H54 (cell line): Measurements from ENCODE around the gene NOPCHAP1.

Experiments
- DNase-seq: peaks from one replicate; pipeline ENCODE4 v3.0.0; 2011; ENCODE audit warnings: low spot score, mixed read lengths; ENCODE audit not compliant: insufficient read length
- FAIRE-seq: peaks from 3 replicates; lab custom pipeline; 2011; peaks lifted over from hg19 to GRCh38; lab: Jason Lieb, UNC
- POLR2A ChIP-seq: IDR thresholded peaks from 2 replicates; pipeline ENCODE4 v1.6.1; 2011; ENCODE audit warnings: low read depth, mild to moderate bottlenecking, low read length

The NOPCHAP1 gene

GRCh38 chr12:105020241-105020962 is 34.3 kb downstream of the NOPCHAP1 start:
- DNase-seq: no peak
- FAIRE-seq: no peak
- TF ChIP-seq POLR2A: no peak

- no peak for FAIRE-seq
- TF ChIP-seq POLR2A: no peak
- DNase-seq: no peak
Observed at GRCh38 chr12:105024928-105025327, 38.8 kb downstream of the NOPCHAP1 start.

GRCh38 chr12:105025890-105026289 is 39.8 kb downstream of the NOPCHAP1 start:
- no peak for DNase-seq
- peak; percentile 61 for FAIRE-seq
- no peak for TF ChIP-seq POLR2A

- DNase-seq (no peak), FAIRE-seq (no peak)
- no peak for TF ChIP-seq POLR2A
Observed at GRCh38 chr12:105026411-105026810, 40.3 kb downstream of the NOPCHAP1 start.

GRCh38 chr12:105030820-105031807 is 45.0 kb downstream of the NOPCHAP1 start:
- FAIRE-seq (no peak), DNase-seq (no peak)
- no peak for TF ChIP-seq POLR2A

GRCh38 chr12:105032703-105033357 is 46.7 kb downstream of the NOPCHAP1 start:
- DNase-seq (no peak), FAIRE-seq (no peak)
- TF ChIP-seq POLR2A: no peak

- no peak for TF ChIP-seq POLR2A
- FAIRE-seq (no peak), DNase-seq (no peak)
Observed at GRCh38 chr12:105033851-105034250, 47.7 kb downstream of the NOPCHAP1 start.
